ENCODE results near the gene ALDH1B1.

DNA sequence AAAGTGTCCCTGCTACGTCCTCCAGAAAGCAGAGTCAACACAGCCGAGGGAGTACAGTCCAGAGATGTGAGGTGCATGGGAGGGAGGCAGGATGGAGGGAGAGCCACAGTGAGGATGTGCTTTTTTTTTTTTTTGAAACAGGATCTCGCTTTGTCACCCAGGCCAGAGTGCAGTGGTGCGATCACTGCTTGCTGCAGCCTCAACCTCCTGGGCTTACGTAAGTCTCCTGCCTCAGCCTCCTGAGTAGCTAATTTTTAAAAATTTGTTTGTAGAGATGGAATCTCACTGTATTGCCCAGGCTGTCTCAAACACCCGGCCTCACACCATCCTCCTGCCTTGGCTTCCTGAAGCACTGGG, 33.2 kb upstream of the ALDH1B1 start:
- TF ChIP-seq, protein P1, sequence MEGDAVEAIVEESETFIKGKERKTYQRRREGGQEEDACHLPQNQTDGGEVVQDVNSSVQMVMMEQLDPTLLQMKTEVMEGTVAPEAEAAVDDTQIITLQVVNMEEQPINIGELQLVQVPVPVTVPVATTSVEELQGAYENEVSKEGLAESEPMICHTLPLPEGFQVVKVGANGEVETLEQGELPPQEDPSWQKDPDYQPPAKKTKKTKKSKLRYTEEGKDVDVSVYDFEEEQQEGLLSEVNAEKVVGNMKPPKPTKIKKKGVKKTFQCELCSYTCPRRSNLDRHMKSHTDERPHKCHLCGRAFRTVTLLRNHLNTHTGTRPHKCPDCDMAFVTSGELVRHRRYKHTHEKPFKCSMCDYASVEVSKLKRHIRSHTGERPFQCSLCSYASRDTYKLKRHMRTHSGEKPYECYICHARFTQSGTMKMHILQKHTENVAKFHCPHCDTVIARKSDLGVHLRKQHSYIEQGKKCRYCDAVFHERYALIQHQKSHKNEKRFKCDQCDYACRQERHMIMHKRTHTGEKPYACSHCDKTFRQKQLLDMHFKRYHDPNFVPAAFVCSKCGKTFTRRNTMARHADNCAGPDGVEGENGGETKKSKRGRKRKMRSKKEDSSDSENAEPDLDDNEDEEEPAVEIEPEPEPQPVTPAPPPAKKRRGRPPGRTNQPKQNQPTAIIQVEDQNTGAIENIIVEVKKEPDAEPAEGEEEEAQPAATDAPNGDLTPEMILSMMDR (IDR thresholded peaks at IDR 0.05), result no peak
- no peak for TF ChIP-seq POLR2A (IDR thresholded peaks at IDR 0.05)

Measured in uterus (tissue), 2 donors.